ENCODE data around the gene ACOT9.

GRCh38 chrX:23754664-23755063 lies 11.6 kb upstream of the ACOT9 start:
- no peak for TF ChIP-seq CTCF (IDR thresholded peaks at IDR 0.05)
- no peak for TF ChIP-seq EP300 (IDR thresholded peaks at IDR 0.05)

All from ovary (tissue), 3 donors.